Stimulated activated CD4-positive, alpha-beta T cell treated with anti-CD3 and anti-CD28 coated beads, Interleukin-1b, Interleukin-23, amount 100 ng/mL, for 24 hours (primary cell): ENCODE data around the gene FIP1L1.

ENCODE experiments used
- DNase-seq, 4 experiments: peaks; one replicate each; pipeline ENCODE4 v3.0.0-alpha.2; 2020; ENCODE audit warnings: low read depth in 4 of 4, low spot score in 1 of 4

Gene FIP1L1

GRCh38 chr4:53500546-53500945 is 123.1 kb downstream of the FIP1L1 start:
- no peak for DNase-seq

GRCh38 chr4:53501561-53501960 is 124.1 kb downstream of the FIP1L1 start:
- DNase-seq: no peak

GRCh38 chr4:53502094-53502493 is 124.7 kb downstream of the FIP1L1 start:
- no peak for DNase-seq

GRCh38 chr4:53505947-53506346 is 128.5 kb downstream of the FIP1L1 start:
- DNase-seq: no peak

- no peak for DNase-seq
These were observed 129.6 kb downstream of the FIP1L1 start for GRCh38 chr4:53507058-53507457.

GRCh38 chr4:53507671-53508286 is 130.3 kb downstream of the FIP1L1 start:
- DNase-seq: no peak

GRCh38 chr4:53508446-53508845 is 131.0 kb downstream of the FIP1L1 start:
- no peak for DNase-seq

GRCh38 chr4:53510321-53510720 is 132.9 kb downstream of the FIP1L1 start:
- DNase-seq: no peak
